Glomerular visceral epithelial cell (primary cell): Measurements from ENCODE around the gene ORM2.
"Not testable (repeated sequence)": the region's sequence is repeated elsewhere in the genome, so short reads cannot be mapped to it uniquely, and the experiment has no call there.

ENCODE experiments used
- DNase-seq: peaks from one replicate; pipeline ENCODE4 v3.0.0-alpha.2; 2016; ENCODE audit errors: extremely low spot score

The ORM2 gene

DNA sequence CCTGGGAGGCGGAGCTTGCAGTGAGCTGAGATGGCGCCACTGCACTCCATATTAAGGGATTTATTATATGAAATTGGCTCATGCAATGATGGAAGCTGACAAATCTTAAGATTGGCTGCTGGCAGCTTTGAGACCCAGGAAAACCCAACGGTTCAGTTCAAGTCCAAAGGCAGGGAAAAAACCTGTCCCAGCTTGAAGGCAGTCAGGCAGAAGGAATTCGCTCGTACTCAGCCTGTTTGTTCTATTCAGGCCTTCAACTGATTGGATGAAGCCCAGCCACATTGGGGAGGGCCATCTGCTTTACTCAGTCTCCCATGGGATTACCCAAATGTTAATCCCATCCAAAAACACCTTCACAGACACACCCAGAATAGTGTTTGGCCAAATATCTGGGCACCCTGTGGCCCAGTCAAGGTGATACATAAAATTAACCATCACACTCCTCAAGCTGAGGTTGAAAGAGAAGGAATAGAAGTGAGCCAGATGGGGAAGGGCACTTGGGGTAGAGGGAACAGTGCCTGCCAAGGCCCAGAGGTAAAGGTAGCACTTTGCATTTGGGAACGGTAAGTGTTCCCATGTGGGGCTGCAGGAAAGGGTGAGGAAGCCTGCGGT, 15.3 kb upstream of the ORM2 start:
- DNase-seq: no peak

DNA sequence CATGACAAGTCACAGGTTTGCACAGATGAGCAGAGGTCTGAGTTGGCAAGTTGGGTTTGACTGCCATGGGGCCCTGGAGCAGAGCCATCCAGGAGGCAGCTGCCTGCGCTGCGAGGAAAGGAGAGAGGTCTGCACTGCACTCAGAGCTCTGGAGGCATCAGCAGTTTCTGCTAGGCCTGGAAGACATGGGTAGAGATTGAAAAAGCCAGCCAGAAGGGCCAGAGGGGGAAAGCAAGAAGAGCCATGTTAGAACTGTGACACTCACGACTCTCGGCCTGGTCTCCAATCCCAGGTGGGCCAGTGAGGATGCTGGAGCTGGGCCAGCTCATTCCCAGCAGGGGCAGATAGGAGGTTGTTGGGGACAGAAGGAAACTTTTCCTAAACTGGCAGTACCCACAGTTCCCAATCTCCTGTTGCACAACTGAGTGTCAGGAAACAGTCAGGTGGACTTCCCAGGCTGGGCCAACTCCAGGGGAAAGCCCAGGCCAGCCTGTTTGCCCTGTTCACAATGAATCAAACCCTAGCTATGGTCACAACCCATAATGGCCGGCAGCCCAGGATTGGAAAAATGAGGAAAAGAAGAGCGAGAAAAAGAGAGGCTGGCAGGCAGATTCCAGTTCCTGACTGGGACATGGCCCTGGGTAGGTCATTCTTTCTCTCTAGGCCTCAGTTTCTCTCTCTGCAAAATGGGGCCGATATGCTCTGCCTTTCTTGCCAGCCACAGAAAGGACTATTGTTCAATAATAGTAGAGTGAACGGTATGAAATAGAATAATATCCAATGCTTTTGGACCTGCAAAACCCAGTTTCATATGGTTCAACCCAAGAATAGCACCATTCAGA, 14.6 kb upstream of the ORM2 start:
- no peak for DNase-seq

DNA sequence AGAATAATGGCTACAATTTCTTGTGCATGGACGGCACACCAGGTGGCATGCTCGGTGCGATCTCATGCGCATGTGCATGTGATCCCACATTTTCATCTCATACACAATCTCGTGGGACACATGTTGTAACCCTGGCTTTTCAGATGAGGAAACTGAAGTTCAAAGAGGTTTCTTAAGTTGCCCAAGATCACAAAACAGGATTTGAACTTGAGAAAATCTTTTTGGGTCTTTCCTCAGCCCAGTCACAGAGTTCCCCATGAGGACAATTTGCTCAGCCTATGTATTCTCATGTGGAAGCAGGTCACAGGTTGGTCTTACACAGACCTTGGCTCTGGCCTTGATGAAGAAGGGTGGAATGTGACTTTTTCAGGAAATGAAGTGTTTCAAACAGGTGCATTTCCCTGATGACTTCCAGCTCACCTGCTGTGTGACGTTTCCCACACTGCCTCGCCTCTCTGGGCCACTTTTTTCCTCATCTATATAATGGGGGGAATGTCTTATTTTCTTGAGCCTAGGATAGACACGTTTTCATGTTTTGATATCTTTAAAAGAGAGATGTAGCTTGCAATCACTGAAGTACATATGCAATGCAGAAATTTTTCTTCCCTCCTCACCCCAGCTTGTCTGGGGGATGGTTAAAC, 13.8 kb upstream of the ORM2 start:
- no peak for DNase-seq

DNA sequence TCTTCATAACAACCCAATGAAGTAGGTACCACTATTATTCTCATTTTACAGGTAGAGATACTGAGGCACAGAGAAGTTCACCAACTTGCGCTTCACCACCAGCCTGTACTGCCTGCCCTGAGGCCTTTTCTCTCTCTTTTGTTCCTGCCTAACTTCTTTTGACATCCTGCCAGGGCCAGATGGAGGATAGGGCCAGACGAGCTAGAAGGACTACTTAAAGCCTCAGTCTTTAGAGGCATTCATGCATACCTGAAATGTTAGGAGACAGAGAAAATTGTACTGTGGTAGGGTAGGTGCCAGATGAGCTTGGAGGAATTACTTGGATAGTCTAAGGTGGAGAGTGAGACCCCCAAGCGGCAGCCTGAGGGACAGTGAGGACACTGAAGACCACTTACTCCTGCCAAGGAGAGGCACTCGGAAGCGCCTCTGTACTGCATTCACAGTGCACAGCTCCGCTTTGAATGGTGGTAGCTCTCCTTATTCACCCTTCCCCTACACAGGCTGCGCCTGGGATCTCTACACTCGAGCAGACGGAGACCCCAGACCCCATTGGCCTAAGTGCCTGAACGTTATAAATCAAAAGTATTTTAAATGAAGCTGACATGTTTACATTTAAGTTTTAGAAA, 13.0 kb upstream of the ORM2 start:
- DNase-seq: peak; percentile 15

DNA sequence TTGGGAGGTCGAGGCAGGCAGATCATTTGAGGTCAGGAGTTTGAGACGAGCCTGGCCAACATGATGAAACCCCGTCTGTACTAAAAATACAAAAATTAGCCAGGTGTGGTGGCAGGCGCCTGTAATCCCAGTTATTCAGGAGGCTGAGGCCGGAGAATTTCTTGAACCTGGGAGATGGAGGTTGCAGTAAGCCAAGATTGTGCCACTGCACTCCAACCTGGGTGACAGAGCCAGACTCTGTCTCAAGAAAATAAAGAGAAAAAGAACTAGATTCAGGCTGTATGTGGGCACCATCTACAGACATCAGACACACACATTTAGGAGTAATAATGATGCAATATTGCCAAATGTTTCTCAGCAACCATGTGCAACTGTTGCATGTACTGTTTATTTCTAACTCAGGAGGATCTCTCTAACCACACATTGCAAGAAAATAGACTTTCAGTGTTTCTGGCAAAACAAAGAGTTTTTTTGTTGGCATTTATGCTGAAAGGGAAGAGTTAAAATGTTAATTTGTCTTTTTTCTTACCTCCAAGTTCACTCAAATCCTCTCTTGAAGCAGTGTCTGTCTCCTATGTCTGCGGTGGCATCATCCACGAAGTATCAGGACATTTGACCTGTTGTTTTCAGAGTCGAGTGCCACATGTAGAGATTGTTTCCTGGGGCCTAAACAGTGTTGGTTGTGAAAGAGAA, 11.9 kb upstream of the ORM2 start:
- no peak for DNase-seq

DNA sequence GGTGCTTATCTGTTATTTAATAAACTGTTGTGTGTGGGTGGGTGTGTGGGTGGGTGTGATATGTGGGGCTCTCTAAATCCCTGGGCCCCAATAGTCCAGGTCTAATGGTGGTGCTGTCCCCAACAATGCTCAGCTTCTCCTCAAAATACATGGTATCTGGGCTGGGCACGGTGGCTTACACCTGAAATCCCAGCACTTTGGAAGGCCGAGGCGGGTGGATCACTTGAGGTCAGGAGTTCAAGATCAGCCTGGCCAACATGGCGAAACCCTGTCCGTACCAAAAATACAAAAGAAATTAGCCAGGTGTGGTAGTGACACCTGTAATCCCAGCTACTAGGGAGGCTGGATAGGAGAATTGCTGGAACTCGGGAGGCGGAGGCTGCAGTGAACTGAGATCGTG, 11.3 kb upstream of the ORM2 start:
- no peak for DNase-seq

DNA sequence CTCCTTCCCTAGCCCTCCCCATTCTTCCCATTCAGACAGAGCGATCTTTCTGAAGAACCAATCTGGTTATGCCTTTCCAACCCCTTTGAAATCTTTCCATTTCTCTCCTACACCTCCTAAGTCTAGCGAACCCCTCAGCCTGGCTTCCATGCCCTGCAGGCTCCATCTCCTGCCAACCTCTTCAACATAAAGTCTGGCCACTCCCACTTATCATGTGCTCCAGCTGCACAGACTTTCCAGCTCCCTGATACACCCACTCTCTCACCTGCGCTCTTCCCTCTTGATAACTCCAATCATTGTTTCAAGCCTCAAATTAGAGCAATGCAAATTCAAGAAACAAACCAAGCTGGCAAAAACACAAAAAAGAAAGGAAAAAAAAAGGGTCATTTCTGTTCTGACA, 10.5 kb upstream of the ORM2 start:
- DNase-seq: no peak

DNA sequence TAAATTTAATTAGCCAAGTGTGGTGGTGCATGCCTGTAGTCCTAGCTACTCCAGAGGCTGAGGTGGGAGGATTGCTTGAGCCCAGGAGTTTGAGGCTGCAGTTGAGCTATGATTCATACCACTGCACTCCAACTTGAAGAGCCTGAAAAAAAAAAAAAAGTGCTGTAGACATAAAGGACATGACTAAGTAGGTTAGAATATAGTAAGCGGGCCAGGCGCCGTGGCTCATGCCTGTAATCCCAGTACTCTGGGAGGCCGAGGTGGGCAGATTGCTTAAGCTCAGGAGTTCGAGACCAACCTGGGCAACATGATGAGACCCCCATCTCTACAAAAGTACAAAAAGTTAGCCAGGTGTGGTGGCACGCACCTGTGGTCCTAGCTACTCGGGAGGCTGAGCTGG, 9.0 kb upstream of the ORM2 start:
- DNase-seq: peak; percentile 47

DNA sequence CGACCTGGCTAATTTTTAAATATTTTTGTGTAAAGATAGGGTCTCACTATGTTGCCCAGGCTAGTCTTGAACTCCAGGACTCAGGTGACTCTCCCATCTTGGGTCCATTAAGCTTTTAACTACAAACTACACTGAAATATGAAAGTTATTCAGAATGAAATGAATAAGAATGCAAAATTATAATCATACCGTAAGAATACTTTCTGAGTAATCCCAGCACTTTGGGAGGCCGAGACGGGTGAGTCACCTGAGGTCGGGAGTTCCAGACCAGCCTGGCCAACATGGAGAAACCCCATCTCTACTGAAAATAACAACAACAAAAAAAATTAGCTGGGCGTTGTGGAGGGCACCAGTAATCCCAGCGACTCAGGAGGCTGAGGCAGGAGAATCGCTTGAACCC, 7.9 kb upstream of the ORM2 start:
- DNase-seq: peak; percentile 48

DNA sequence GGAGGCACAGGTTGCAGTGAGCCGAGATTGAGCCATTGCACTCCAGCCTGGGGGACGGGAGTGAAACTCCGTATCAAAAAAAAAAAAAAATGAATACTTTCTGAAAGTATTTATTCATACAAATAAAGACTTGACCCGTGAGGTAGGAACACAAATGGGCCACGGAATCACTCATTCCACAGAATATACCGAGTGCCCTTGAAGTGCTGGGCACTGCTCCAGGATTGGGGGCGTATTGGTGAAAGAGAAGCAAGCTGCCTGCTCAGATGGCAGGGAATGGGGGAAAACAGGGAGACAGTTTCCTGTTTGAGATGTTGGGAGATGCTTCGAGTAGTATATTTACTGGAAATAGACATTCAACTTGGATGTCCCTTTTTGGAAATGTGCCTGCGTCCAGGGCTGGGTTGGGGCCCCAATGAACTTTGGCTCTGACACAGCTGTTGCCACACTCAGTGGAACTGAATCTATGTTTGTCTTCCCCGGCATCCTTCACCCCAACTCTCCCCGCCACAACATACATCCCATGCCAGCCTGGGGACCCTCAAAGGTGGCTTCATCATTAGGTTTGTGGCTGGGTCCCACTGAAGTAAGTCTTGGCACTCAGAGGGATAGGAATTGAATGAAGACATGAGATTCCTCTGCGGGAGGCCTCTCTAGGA, 7.4 kb upstream of the ORM2 start:
- DNase-seq: not testable (repeated sequence)

DNA sequence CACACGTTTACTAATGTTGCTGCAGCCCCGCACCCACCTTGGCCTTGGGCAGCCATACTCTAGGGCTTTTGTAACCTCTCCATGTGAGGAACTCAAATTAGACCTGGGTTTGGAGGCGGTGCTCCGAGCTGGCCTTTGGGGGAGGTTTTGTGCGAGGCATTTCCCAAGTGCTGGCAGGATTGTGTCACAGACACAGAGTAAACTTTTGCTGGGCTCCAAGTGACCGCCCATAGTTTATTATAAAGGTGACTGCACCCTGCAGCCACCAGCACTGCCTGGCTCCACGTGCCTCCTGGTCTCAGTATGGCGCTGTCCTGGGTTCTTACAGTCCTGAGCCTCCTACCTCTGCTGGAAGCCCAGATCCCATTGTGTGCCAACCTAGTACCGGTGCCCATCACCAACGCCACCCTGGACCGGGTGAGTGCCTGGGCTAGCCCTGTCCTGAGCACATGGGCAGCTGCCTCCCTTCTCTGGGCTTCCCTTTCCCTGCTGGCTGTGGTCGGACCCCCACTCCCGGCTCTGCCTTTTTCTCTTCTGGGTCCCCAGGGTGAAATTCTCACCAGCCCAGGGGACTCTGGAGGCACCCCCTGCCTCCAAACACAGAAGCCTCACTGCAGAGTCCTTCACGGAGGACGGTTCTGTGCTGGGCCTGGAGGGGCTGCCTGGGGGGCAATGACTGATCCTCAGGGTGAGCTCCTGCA, 6.7 kb upstream of the ORM2 start, which contains the start of gene ORM1:
ORM1 (plus strand) TSS at position 268 of the 701 bp plus-strand sequence; CDS start at position 304, 36 bp downstream.
- not testable (repeated sequence) for DNase-seq

DNA sequence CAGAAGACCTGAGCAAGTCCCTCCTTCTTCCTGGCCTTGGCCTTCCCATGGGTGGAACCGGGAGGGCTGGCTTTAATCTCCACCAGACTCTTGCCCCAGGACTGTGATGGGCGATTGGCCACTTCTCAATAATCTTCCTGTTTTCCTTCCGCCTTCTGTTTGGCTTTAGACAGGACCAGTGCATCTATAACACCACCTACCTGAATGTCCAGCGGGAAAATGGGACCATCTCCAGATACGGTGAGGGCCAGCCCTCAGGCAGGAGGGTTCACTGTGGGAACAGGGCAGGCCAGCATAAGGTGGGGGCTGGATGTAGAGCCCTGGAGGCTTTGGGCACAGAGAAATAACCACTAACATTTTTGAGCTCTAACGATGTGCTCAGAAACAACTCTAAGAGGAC, 5.8 kb upstream of the ORM2 start:
- not testable (repeated sequence) for DNase-seq

DNA sequence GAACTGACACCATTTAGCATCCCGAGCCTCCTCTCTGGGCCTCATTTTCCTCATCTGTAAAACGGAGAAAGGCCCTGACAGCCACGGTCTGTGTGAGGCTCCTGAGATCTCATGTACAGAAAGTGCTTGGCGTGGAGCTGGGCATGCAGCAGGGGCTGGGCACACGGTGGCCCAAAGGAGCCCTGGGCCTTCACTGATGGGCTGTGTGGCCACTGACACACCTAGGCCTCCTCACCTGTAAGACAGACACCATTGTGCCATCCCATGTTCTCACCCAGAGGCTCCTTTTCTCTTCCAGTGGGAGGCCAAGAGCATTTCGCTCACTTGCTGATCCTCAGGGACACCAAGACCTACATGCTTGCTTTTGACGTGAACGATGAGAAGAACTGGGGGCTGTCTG, 5.2 kb upstream of the ORM2 start:
- no peak for DNase-seq

DNA sequence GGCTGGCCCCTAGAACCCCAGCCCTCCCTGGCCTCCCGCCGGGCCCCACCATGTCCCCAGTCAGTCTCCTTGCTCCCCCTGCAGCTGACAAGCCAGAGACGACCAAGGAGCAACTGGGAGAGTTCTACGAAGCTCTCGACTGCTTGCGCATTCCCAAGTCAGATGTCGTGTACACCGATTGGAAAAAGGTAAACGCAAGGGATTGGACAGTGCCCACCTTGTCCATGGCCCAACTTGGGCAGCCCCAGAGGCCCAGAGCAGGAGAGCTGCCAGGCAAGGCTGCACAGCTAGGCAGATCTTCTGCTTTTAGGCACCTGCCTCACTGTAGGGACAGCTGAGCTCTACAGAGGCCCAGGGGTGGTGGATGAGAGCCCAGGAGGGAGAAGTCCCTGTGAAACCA, 4.7 kb upstream of the ORM2 start:
- DNase-seq: not testable (repeated sequence)

DNA sequence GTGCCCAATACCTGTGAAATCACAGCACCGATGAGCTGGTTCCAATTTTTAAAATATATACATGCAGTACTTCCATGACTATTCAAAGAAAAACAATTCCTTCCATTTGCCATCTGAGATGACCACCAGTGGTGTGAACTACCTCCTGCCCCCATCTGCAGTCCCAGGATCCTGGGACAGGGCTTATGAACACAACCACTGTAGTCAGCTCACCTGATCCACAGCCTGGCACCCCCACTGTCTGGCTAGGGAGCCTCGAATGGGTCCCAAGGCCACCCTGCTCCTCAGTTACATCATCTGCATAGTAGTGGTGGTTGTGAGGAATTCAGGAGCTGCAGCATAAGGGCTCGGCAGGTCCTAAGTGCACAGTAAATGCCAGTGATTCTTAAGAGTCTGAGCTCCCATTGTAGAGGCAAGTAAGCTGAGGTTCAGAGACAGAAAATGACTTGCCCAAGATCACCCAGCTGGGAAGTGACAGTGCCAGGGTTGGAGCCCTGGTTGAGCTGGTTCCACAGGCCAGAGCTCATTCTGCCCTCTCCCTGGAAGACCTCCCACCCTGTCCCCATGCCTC, 3.9 kb upstream of the ORM2 start:
- not testable (repeated sequence) for DNase-seq

DNA sequence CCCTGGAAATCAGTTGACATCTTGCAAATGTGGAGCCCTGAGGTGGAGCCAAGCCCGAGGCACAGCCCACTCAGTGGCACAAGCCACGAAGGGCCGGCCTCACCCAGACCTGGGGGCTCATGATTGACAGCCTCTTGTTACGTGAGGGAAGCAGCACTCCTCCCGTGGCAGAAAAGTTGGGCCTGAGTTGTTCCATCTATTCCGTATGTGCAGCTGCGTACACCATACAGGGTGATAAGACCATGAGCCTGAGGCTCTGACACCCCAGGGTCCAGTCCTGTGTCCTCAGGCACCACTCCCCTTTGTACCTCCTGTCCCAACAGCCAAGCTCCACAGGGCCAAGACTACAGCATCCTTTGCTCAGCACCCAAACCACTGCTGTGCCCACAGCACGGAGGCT, 1.9 kb upstream of the ORM2 start:
- DNase-seq: no peak

DNA sequence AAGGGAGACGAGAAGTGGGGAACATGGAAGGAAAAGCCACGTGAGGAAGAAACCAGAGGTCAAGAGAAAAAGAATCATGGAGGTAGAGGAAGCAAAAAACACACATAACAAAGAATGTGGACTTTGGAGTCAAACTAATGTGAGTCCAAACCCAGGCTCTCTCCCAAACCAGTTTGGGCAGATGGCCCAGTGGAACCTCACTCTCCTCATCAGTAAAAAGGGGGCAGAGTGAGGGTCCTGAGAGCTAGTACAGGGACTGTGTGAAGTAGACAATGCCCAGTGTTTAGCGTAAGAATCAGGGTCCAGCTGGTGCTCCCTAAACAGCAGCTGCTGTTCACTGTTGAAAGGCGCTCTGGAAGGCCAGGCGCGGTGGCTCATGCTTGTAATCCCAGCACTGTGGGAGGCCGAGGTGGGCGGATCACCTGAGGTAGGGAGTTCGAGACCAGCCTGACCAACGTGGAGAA, 1.3 kb upstream of the ORM2 start:
- DNase-seq: not testable (repeated sequence)

DNA sequence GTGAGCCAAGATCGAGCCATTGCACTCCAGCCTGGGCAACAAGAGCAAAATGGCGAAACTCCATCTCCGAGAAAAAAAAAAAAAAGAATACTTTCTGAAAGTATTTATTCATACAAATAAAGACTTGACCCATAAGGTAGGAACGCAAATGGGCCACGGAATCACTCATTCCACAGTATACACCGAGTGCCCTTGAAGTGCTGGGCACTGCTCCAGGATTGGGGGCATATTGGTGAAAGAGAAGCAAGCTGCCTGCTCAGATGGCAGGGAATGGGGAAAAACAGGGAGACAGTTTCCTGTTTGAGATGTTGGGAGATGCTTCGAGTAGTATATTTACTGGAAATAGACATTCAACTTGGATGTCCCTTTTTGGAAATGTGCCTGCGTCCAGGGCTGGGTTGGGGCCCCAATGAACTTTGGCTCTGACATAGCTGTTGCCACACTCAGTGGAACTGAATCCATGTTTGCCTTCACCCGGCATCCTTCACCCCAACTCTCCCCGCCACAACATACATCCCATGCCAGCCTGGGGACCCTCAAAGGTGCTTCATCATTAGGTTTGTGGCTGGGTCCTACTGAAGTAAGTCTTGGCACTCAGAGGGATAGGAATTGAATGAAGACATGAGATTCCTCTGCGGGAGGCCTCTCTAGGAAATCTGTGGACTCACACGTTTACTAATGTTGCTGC, 588 bp upstream of the ORM2 start:
- not testable (repeated sequence) for DNase-seq

DNA sequence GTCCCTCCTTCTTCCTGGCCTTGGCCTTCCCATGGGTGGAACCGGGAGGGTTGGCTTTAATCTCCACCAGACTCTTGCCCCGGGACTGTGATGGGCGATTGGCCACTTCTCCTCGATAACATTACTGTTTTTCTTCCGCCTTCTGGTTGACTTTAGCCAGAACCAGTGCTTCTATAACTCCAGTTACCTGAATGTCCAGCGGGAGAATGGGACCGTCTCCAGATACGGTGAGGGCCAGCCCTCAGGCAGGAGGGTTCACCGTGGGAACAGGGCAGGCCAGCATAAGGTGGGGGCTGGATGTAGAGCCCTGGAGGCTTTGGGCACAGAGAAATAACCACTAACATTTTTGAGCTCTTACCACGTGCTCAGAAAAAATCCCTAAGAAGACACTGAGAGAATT, 967 bp downstream of the ORM2 start:
- no peak for DNase-seq
